SK-N-SH treated with all-trans-retinoic acid at 6 μM for 48 hours (cell line): ENCODE results near the gene FXYD4.

Experiments
- ATAC-seq: fragments of 200-7000 bp; cut with Tn5 transposase; 3 replicates; pipeline ENCODE4 v1.9.1; 2020; ENCODE audit warnings: mild to moderate bottlenecking, moderate library complexity
- ARNTL ChIP-seq: fragments of 450-650 bp; formaldehyde crosslinking; IDR thresholded peaks from 2 replicates; pipeline ENCODE4 v1.5.0; 2020; ENCODE audit warnings: low read depth, mild to moderate bottlenecking, moderate library complexity, borderline replicate concordance
- BACH2 ChIP-seq: fragments of 250-450 bp; sonication (Bioruptor Pico); IDR thresholded peaks from 2 replicates; pipeline ENCODE4 v1.9.0; 2021; ENCODE audit warnings: mild to moderate bottlenecking, borderline replicate concordance
- CSDC2 ChIP-seq: fragments of 250-450 bp; sonication (Bioruptor Pico); IDR thresholded peaks from 2 replicates; pipeline ENCODE4 v1.5.0; 2020; ENCODE audit warnings: mild to moderate bottlenecking, moderate library complexity
- CSRNP3 ChIP-seq: fragments of 250-450 bp; sonication (Bioruptor Pico); IDR thresholded peaks from 2 replicates; pipeline ENCODE4 v1.5.1; 2021; ENCODE audit warnings: mild to moderate bottlenecking, moderate library complexity
- GLIS3 ChIP-seq: fragments of 250-450 bp; sonication (Bioruptor Pico); IDR thresholded peaks from 2 replicates; pipeline ENCODE4 v1.5.0; 2020; ENCODE audit warnings: mild to moderate bottlenecking, moderate library complexity
- ISL1 ChIP-seq: fragments of 250-450 bp; sonication (Bioruptor Pico); IDR thresholded peaks from 2 replicates; pipeline ENCODE4 v2.1.2; 2022; ENCODE audit warnings: mild to moderate bottlenecking, moderate library complexity
- OSR1 ChIP-seq: fragments of 250-450 bp; sonication (Bioruptor Pico); IDR thresholded peaks from 2 replicates; pipeline ENCODE4 v1.8.0; 2022; ENCODE audit warnings: moderate library complexity, mild to moderate bottlenecking, inconsistent platforms
- PPARA ChIP-seq: fragments of 250-450 bp; sonication (Bioruptor Pico); IDR thresholded peaks from 2 replicates; pipeline ENCODE4 v1.5.0; 2020; ENCODE audit warnings: mild to moderate bottlenecking, borderline replicate concordance
- RARB ChIP-seq: fragments of 250-450 bp; sonication (Bioruptor Pico); IDR thresholded peaks from 2 replicates; pipeline ENCODE4 v1.8.0; 2021; ENCODE audit warnings: mild to moderate bottlenecking, moderate library complexity
- TCF4 ChIP-seq: fragments of 250-450 bp; sonication (Bioruptor Pico); IDR thresholded peaks from 2 replicates; pipeline ENCODE4 v1.8.0; 2021; ENCODE audit warnings: mild to moderate bottlenecking, moderate library complexity, borderline replicate concordance
- TOX ChIP-seq: fragments of 250-450 bp; sonication (Bioruptor Pico); IDR thresholded peaks from 2 replicates; pipeline ENCODE4 v1.8.0; 2021; ENCODE audit warnings: mild to moderate bottlenecking, moderate library complexity, borderline replicate concordance
- ZC3H10 ChIP-seq: fragments of 250-450 bp; sonication (Bioruptor Pico); IDR thresholded peaks from 2 replicates; pipeline ENCODE4 v1.5.1; 2021; ENCODE audit warnings: mild to moderate bottlenecking, moderate library complexity
- ZFP3 ChIP-seq: fragments of 250-450 bp; sonication (Bioruptor Pico); IDR thresholded peaks from 2 replicates; pipeline ENCODE4 v1.5.0; 2020; ENCODE audit warnings: mild to moderate bottlenecking, moderate library complexity
- ZFP30 ChIP-seq: fragments of 450-650 bp; formaldehyde crosslinking; IDR thresholded peaks from 2 replicates; pipeline ENCODE4 v1.5.0; 2022; ENCODE audit warnings: mild to moderate bottlenecking, moderate library complexity
- ZNF565 ChIP-seq: fragments of 450-650 bp; formaldehyde crosslinking; conservative IDR thresholded peaks from 2 replicates; pipeline ENCODE4 v1.5.0; 2020; ENCODE audit warnings: low read depth, mild to moderate bottlenecking, moderate library complexity
- ZNF70 ChIP-seq: fragments of 450-650 bp; formaldehyde crosslinking; IDR thresholded peaks from 2 replicates; pipeline ENCODE4 v1.5.0; 2020; ENCODE audit warnings: mild to moderate bottlenecking, moderate library complexity
- ZNF8 ChIP-seq: fragments of 450-650 bp; formaldehyde crosslinking; IDR thresholded peaks from 2 replicates; pipeline ENCODE4 v1.5.0; 2020; ENCODE audit warnings: mild to moderate bottlenecking, moderate library complexity
- TF ChIP-seq, protein P1 (sequence below): fragments of 250-450 bp; sonication (Bioruptor Pico); IDR thresholded peaks from 2 replicates; pipeline ENCODE4 v1.8.0; 2020; ENCODE audit warnings: mild to moderate bottlenecking, moderate library complexity, borderline replicate concordance
- TF ChIP-seq, protein P2 (sequence below): fragments of 250-450 bp; sonication (Bioruptor Pico); IDR thresholded peaks from 2 replicates; pipeline ENCODE4 v1.8.0; 2021; ENCODE audit warnings: low read depth, mild to moderate bottlenecking, moderate library complexity, borderline replicate concordance
- TF ChIP-seq, protein P3 (sequence below): fragments of 250-450 bp; sonication (Bioruptor Pico); IDR thresholded peaks from 2 replicates; pipeline ENCODE4 v1.5.1; 2020; ENCODE audit warnings: low read depth, mild to moderate bottlenecking, moderate library complexity
- TF ChIP-seq, protein P4 (sequence below): fragments of 250-450 bp; sonication (Bioruptor Pico); IDR thresholded peaks from 2 replicates; pipeline ENCODE4 v1.5.0; 2020; ENCODE audit warnings: mild to moderate bottlenecking, moderate library complexity

The FXYD4 gene

DNA sequence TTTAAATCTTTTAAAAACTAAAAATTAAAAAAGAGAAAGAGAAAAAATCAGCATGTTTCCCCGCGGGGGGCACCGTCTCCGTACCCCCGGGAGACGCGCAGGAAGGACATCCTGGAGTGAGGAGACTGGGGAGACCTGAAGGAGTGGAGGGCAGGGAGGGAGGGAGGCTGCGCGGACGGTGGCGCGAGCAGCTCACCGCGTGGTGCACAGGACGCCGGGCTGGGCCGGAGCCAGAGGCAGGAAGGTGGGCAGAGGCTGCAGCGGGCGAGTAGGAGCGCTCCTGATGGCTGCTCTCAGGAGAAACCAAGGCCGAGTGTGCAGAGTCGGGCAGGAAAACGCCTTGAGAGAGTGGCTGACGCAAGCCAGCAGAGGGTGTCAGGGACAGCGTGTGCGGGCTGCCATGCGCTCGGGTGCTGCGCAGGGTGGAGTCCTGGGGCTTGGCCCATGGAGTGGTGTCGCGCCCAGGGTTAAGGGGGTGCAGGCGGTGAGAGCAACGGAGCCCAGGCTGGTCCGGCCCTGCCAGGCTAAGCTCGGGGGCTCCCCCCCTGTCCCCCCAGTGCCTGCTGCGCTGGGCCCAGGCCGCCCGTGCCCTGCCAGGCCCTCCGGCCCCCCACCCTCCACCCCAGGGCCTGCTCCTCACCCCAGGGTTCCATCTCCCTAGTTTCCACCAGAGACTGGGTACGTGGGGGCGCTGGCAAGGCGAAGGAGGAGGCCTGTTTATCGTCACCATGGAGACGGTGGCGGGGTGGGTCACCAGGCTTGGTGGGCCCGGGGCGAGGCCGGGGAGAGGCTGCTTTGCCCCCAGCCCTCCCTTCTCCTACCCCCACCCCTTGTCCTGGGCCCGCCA is 28.9 kb upstream of the FXYD4 start:
- TF ChIP-seq OSR1 (CRISPR knock-in tag): no peak
- TF ChIP-seq ZC3H10 (CRISPR knock-in tag): no peak
- TF ChIP-seq GLIS3 (CRISPR knock-in tag): no peak
- no peak for TF ChIP-seq ISL1 (CRISPR knock-in tag)
- TF ChIP-seq ZNF70: no peak
- TF ChIP-seq ZFP3 (CRISPR knock-in tag): no peak
- TF ChIP-seq, protein P1, sequence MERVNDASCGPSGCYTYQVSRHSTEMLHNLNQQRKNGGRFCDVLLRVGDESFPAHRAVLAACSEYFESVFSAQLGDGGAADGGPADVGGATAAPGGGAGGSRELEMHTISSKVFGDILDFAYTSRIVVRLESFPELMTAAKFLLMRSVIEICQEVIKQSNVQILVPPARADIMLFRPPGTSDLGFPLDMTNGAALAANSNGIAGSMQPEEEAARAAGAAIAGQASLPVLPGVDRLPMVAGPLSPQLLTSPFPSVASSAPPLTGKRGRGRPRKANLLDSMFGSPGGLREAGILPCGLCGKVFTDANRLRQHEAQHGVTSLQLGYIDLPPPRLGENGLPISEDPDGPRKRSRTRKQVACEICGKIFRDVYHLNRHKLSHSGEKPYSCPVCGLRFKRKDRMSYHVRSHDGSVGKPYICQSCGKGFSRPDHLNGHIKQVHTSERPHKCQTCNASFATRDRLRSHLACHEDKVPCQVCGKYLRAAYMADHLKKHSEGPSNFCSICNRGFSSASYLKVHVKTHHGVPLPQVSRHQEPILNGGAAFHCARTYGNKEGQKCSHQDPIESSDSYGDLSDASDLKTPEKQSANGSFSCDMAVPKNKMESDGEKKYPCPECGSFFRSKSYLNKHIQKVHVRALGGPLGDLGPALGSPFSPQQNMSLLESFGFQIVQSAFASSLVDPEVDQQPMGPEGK (CRISPR knock-in tag): no peak
- TF ChIP-seq, protein P2, sequence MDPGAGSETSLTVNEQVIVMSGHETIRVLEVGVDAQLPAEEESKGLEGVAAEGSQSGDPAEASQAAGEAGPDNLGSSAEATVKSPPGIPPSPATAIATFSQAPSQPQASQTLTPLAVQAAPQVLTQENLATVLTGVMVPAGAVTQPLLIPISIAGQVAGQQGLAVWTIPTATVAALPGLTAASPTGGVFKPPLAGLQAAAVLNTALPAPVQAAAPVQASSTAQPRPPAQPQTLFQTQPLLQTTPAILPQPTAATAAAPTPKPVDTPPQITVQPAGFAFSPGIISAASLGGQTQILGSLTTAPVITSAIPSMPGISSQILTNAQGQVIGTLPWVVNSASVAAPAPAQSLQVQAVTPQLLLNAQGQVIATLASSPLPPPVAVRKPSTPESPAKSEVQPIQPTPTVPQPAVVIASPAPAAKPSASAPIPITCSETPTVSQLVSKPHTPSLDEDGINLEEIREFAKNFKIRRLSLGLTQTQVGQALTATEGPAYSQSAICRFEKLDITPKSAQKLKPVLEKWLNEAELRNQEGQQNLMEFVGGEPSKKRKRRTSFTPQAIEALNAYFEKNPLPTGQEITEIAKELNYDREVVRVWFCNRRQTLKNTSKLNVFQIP (CRISPR knock-in tag): no peak
- TF ChIP-seq RARB (CRISPR knock-in tag): no peak
- TF ChIP-seq ZNF565 (CRISPR knock-in tag): no peak
- TF ChIP-seq ZNF8 (CRISPR knock-in tag): no peak
- no peak for TF ChIP-seq BACH2 (CRISPR knock-in tag)
- no peak for TF ChIP-seq PPARA (CRISPR knock-in tag)
- no peak for TF ChIP-seq TOX
- no peak for TF ChIP-seq ARNTL (CRISPR knock-in tag)
- TF ChIP-seq CSDC2 (CRISPR knock-in tag): no peak
- no peak for TF ChIP-seq ZFP30 (CRISPR knock-in tag)
- TF ChIP-seq CSRNP3 (CRISPR knock-in tag): no peak
- no peak for TF ChIP-seq TCF4
- TF ChIP-seq, protein P3, sequence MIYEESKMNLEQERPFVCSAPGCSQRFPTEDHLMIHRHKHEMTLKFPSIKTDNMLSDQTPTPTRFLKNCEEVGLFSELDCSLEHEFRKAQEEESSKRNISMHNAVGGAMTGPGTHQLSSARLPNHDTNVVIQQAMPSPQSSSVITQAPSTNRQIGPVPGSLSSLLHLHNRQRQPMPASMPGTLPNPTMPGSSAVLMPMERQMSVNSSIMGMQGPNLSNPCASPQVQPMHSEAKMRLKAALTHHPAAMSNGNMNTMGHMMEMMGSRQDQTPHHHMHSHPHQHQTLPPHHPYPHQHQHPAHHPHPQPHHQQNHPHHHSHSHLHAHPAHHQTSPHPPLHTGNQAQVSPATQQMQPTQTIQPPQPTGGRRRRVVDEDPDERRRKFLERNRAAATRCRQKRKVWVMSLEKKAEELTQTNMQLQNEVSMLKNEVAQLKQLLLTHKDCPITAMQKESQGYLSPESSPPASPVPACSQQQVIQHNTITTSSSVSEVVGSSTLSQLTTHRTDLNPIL (CRISPR knock-in tag): no peak
- ATAC-seq: no peak

GRCh38 chr10:43343126-43343525 is 28.3 kb upstream of the FXYD4 start:
- ATAC-seq: no peak

More at GRCh38 chr10:43343126-43343525, 28.3 kb upstream of the FXYD4 start:
- TF ChIP-seq TOX (no peak), BACH2 (CRISPR knock-in tag) (no peak), TCF4 (no peak), ZC3H10 (CRISPR knock-in tag) (no peak), RARB (CRISPR knock-in tag) (no peak), CSDC2 (CRISPR knock-in tag) (no peak), ZNF70 (no peak), ARNTL (CRISPR knock-in tag) (no peak), GLIS3 (CRISPR knock-in tag) (no peak), CSRNP3 (CRISPR knock-in tag) (no peak), OSR1 (CRISPR knock-in tag) (no peak), ZFP3 (CRISPR knock-in tag) (no peak), ZNF565 (CRISPR knock-in tag) (no peak), PPARA (CRISPR knock-in tag) (no peak)
- TF ChIP-seq, protein P2 (CRISPR knock-in tag): no peak
- TF ChIP-seq, protein P1 (CRISPR knock-in tag): no peak
- TF ChIP-seq, protein P4, sequence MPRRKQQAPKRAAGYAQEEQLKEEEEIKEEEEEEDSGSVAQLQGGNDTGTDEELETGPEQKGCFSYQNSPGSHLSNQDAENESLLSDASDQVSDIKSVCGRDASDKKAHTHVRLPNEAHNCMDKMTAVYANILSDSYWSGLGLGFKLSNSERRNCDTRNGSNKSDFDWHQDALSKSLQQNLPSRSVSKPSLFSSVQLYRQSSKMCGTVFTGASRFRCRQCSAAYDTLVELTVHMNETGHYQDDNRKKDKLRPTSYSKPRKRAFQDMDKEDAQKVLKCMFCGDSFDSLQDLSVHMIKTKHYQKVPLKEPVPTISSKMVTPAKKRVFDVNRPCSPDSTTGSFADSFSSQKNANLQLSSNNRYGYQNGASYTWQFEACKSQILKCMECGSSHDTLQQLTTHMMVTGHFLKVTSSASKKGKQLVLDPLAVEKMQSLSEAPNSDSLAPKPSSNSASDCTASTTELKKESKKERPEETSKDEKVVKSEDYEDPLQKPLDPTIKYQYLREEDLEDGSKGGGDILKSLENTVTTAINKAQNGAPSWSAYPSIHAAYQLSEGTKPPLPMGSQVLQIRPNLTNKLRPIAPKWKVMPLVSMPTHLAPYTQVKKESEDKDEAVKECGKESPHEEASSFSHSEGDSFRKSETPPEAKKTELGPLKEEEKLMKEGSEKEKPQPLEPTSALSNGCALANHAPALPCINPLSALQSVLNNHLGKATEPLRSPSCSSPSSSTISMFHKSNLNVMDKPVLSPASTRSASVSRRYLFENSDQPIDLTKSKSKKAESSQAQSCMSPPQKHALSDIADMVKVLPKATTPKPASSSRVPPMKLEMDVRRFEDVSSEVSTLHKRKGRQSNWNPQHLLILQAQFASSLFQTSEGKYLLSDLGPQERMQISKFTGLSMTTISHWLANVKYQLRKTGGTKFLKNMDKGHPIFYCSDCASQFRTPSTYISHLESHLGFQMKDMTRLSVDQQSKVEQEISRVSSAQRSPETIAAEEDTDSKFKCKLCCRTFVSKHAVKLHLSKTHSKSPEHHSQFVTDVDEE (CRISPR knock-in tag): no peak
